GM12891 (cell line): Measurements from ENCODE around the gene MAPK14.

Source experiments
- POLR2AphosphoS5 ChIP-seq: IDR thresholded peaks from 2 replicates; pipeline ENCODE4 v1.6.1; 2011; ENCODE audit warnings: low read depth, low read length, control low read depth
- TAF1 ChIP-seq: IDR thresholded peaks from 2 replicates; pipeline ENCODE4 v1.6.1; 2011; ENCODE audit warnings: low read depth, low read length, control low read depth

DNA sequence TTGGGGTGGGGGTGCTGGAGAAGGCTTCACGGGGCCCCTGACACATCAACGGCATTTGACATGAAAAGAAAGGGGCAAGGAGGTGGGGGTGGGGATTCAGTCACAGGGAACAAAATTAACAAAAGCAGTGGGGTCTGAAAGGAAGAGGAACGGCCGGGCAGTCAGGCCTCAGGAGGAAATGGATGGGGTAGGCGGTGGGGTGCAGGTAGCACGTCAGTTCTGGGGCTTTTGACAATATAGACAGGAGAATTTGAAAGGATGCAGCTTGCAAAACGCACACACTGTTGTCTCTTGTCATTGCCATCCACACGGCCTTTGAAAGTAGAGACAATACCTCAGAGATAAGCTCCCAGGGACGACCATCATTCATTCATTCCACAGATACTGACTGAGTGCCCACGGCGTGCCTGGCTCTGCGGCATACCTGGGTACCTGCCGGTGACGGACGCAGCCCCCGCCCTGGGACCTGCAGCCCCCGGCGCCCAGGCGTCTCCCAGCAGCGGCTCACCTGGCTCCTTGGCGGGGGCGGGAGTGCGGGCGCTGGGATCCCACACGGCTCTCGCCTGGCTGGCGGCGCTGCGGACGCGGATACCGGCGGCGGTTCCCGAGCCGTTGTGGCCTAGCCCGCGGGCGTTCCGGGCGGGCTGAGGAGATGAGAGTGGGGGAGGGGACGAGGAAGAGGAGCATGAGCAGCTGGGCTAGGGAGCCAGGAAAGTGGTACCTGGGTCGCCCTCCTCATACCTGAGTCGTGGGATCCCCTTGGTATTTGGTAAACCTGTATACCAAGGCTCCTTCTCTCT lies 3.4 kb upstream of the MAPK14 start, which contains the start of gene SLC26A8:
- TF ChIP-seq TAF1 (no peak), POLR2AphosphoS5 (no peak)
